Neural cell (in vitro differentiated cells): Measurements from ENCODE around the gene EDARADD. TPM values are rescaled to one million over a fixed set of nuclear protein-coding genes. Genes with fewer than 3 reads are reported as not detected.

Experiments
- H2AFZ ChIP-seq: fragments of 200-600, 300-800 bp; sonication (generic), shearing (Covaris generic); 2 replicates; pipeline ENCODE4 v1.6.0; 2014; ENCODE audit warnings: low read depth, mild to moderate bottlenecking, antibody characterized with exemption, low read length, moderate library complexity
- H3F3A ChIP-seq: fragments of 200-600 bp; shearing (Covaris generic); 2 replicates; pipeline ENCODE4 v1.6.1; 2016; ENCODE audit warnings: mild to moderate bottlenecking, moderate library complexity, mixed read lengths, antibody characterized with exemption, low read length; ENCODE audit not compliant: insufficient read depth, poor library complexity, severe bottlenecking
- H3K27ac ChIP-seq: fragments of 200-600, 300-800 bp; sonication (generic), shearing (Covaris generic); 2 replicates; pipeline ENCODE4 v1.5.1; 2014; ENCODE audit warnings: mild to moderate bottlenecking, low read length, moderate library complexity
- H3K27me3 ChIP-seq: fragments of 300-800, 200-600 bp; sonication (generic), shearing (Covaris generic); 2 replicates; pipeline ENCODE4 v1.6.0; 2014; ENCODE audit warnings: mild to moderate bottlenecking, low read depth, low read length, moderate library complexity; ENCODE audit not compliant: insufficient read depth
- H3K36me3 ChIP-seq: fragments of 300-800, 200-600 bp; sonication (generic), shearing (Covaris generic); 2 replicates; pipeline ENCODE4 v1.5.1; 2014; ENCODE audit warnings: mild to moderate bottlenecking, antibody characterized with exemption, low read length, moderate library complexity; ENCODE audit not compliant: insufficient read depth
- H3K4me2 ChIP-seq: fragments of 300-800, 200-600 bp; sonication (generic), shearing (Covaris generic); 2 replicates; pipeline ENCODE4 v1.6.0; 2014; ENCODE audit warnings: mild to moderate bottlenecking, low read length
- H3K4me3 ChIP-seq: fragments of 300-800, 200-600 bp; sonication (generic), shearing (Covaris generic); 2 replicates; pipeline ENCODE4 v1.5.1; 2014; ENCODE audit warnings: mild to moderate bottlenecking, low read length, moderate library complexity
- H3K79me2 ChIP-seq: fragments of 200-600 bp; shearing (Covaris generic); replicated peaks from 2 replicates; pipeline ENCODE4 v1.6.0; 2014; ENCODE audit warnings: mild to moderate bottlenecking, low read length, moderate library complexity; ENCODE audit not compliant: insufficient read depth
- H3K9ac ChIP-seq: fragments of 300-800, 200-600 bp; sonication (generic), shearing (Covaris generic); 2 replicates; pipeline ENCODE4 v1.6.1; 2016; ENCODE audit warnings: mild to moderate bottlenecking, low read length, mixed read lengths
- H3K9me2 ChIP-seq: fragments of 200-600 bp; shearing (Covaris generic); 2 replicates; pipeline ENCODE4 v1.6.1; 2016; ENCODE audit warnings: mild to moderate bottlenecking, low read length, mixed read lengths; ENCODE audit not compliant: insufficient read depth
- H3K9me3 ChIP-seq: fragments of 200-600, 300-800 bp; sonication (generic), shearing (Covaris generic); 2 replicates; pipeline ENCODE4 v1.6.1; 2016; ENCODE audit warnings: mild to moderate bottlenecking, mixed run types, low read length, moderate library complexity, mixed read lengths
- H4K20me1 ChIP-seq: fragments of 200-600 bp; shearing (Covaris generic); 2 replicates; pipeline ENCODE4 v1.6.1; 2016; ENCODE audit warnings: mild to moderate bottlenecking, mixed run types; ENCODE audit not compliant: insufficient read depth
- EP300 ChIP-seq: fragments of 450-650 bp; conservative IDR thresholded peaks from 2 replicates; pipeline ENCODE4 v1.6.1; 2014; ENCODE audit warnings: antibody characterized with exemption, mild to moderate bottlenecking, moderate library complexity; ENCODE audit not compliant: poor library complexity, severe bottlenecking
- EZH2 ChIP-seq: fragments of 200-600, 300-800 bp; shearing (Covaris generic), sonication (generic); IDR thresholded peaks from 2 replicates; pipeline ENCODE4 v1.6.1; 2014; ENCODE audit warnings: antibody characterized with exemption, low read length, borderline replicate concordance, mild to moderate bottlenecking; ENCODE audit not compliant: insufficient read depth, poor library complexity, severe bottlenecking
- MXI1 ChIP-seq: fragments of 450-650 bp; conservative IDR thresholded peaks from 2 replicates; pipeline ENCODE4 v1.6.1; 2014; ENCODE audit warnings: antibody characterized with exemption, mild to moderate bottlenecking; ENCODE audit not compliant: poor library complexity, severe bottlenecking
- POLR2AphosphoS5 ChIP-seq: IDR thresholded peaks from 2 replicates; pipeline ENCODE4 v1.6.1; 2012
- RAD21 ChIP-seq: fragments of 450-650 bp; conservative IDR thresholded peaks from 2 replicates; pipeline ENCODE4 v1.6.1; 2014; ENCODE audit warnings: antibody characterized with exemption, mild to moderate bottlenecking, moderate library complexity
- REST ChIP-seq: IDR thresholded peaks from 2 replicates; pipeline ENCODE4 v1.6.1; 2012; ENCODE audit warnings: borderline replicate concordance
- SMC3 ChIP-seq: fragments of 450-650 bp; conservative IDR thresholded peaks from 2 replicates; pipeline ENCODE4 v1.6.1; 2014; ENCODE audit warnings: antibody characterized with exemption, mild to moderate bottlenecking, moderate library complexity; ENCODE audit not compliant: poor library complexity
- TAF1 ChIP-seq: IDR thresholded peaks from 2 replicates; pipeline ENCODE4 v1.6.1; 2012; ENCODE audit warnings: low read depth
- polyA plus RNA-seq: library from polyadenylated mRNA; depleted of rRNA; stranded (reverse); fragments of >200 nt; gene quantifications from 2 replicates; pipeline ENCODE4 v1.2.3, GENCODE V29; 2014
- TF ChIP-seq, protein P1 (sequence below): fragments of 450-650 bp; IDR thresholded peaks from 2 replicates; pipeline ENCODE4 v1.5.1; 2014; ENCODE audit warnings: antibody characterized with exemption, mild to moderate bottlenecking, moderate library complexity; ENCODE audit not compliant: poor library complexity, severe bottlenecking

Gene EDARADD
- polyA plus RNA-seq, 1 donor from 2014 or later: 0.17 TPM

DNA sequence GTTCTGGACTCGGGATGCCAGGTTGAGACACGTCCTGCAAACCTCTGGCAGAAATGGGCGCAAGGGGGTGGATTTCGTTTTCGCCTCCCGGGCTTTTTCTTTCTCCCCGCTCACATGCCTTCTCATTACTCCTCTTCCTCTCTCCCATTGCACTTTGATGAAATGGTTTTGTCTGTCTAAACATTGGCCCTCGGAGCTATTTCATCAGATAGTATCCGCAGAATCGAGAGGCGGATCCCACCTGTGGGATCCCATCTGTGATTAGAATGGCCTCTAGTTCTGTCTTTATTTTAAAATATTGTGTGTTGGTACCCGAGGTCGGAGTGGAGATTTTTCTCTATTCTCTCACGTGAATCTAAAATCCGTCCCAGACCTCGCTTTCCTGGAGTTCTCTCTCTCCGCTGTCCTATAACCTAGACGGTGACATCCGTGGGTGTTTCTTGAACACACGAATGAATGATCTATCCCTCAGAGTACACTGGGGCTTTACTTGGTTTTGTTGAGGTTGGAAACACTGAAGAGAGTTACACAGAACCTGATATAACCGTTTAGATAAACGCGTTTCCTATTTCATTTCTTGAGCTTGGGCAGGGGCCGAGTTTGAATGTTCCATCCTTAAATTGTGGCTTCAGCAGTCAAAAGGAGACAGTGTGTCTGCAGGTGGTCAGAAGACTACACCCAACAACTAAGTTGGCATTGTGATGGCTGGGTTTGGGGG lies 2.0 kb downstream of the EDARADD start:
- H2AFZ ChIP-seq: no peak overlapping the region
- H3F3A ChIP-seq: no peaks in the 10 kb centered on the region
- peaks cover 36% of the 10 kb centered on the region for H3K27me3 ChIP-seq
- no peaks in the 10 kb centered on the region for H3K36me3 ChIP-seq
- no peaks in the 10 kb centered on the region for H3K9me3 ChIP-seq
- H3K9ac ChIP-seq: peak overlapping the region; percentile 49
- TF ChIP-seq EP300 (no peak), RAD21 (no peak), TAF1 (no peak), POLR2AphosphoS5 (no peak)
- TF ChIP-seq, protein P1, sequence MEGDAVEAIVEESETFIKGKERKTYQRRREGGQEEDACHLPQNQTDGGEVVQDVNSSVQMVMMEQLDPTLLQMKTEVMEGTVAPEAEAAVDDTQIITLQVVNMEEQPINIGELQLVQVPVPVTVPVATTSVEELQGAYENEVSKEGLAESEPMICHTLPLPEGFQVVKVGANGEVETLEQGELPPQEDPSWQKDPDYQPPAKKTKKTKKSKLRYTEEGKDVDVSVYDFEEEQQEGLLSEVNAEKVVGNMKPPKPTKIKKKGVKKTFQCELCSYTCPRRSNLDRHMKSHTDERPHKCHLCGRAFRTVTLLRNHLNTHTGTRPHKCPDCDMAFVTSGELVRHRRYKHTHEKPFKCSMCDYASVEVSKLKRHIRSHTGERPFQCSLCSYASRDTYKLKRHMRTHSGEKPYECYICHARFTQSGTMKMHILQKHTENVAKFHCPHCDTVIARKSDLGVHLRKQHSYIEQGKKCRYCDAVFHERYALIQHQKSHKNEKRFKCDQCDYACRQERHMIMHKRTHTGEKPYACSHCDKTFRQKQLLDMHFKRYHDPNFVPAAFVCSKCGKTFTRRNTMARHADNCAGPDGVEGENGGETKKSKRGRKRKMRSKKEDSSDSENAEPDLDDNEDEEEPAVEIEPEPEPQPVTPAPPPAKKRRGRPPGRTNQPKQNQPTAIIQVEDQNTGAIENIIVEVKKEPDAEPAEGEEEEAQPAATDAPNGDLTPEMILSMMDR: no peak
- no peaks in the 10 kb centered on the region for H3K9me2 ChIP-seq
- H3K4me2 ChIP-seq: no peak overlapping the region
- no peaks in the 10 kb centered on the region for H3K79me2 ChIP-seq
- no peak overlapping the region for H3K27ac ChIP-seq
- no peaks in the 10 kb centered on the region for H4K20me1 ChIP-seq
- H3K4me3 ChIP-seq: peak overlapping the region; percentile 92

- Histone ChIP-seq H3K27ac (no peak overlapping the region), H3K9me2 (no peaks in the 10 kb centered on the region), H2AFZ (no peak overlapping the region), H3K9ac (no peak overlapping the region), H3K79me2 (no peaks in the 10 kb centered on the region), H3K4me3 (no peak overlapping the region), H3F3A (no peaks in the 10 kb centered on the region), H4K20me1 (no peaks in the 10 kb centered on the region), H3K27me3 (peaks cover 36% of the 10 kb centered on the region), H3K4me2 (no peak overlapping the region), H3K9me3 (no peaks in the 10 kb centered on the region), H3K36me3 (no peaks in the 10 kb centered on the region)
- TF ChIP-seq REST (no peak), TAF1 (no peak), EZH2 (no peak), SMC3 (no peak), POLR2AphosphoS5 (no peak), EP300 (no peak), RAD21 (no peak), MXI1 (no peak)
- TF ChIP-seq, protein P1: no peak
Measured at GRCh38 chr1:236396665-236397043, 2.6 kb downstream of the EDARADD start.
